Astrocyte of the hippocampus (primary cell): ENCODE results near the gene TBCK.

Experiments
- DNase-seq: peaks from one replicate; pipeline ENCODE4 v3.0.0; 2011; ENCODE audit warnings: low read depth, low spot score

The TBCK gene

DNA sequence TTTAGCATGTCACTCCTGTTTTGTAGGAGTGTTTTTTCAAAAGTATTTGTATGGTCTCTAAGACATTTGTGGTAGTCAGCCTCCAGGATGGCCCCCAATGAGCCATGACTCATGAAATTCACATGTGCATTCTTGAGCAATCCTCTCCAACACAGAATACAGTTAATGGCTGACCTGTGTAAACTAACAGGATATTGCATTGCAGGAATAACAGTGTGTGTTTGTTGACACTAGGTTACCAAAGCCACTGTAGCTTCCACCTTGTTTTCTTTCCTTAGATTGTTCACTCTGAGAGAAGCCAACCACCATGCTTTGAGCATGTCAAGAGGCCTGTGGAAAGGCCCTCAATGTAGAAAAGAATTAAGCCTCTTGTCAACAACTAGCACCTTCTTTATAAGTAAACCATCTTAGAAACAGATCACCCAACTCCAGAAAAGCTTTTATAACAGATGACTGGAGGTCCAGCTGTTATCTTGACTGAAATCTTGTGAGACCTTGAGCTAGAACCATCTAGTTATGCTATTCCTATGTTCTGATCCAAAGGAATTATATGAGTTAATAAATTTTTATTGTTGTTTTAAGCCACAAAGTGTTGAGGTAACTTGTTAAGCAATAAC, 28.5 kb downstream of the TBCK start:
- peak; percentile 59 for DNase-seq

DNA sequence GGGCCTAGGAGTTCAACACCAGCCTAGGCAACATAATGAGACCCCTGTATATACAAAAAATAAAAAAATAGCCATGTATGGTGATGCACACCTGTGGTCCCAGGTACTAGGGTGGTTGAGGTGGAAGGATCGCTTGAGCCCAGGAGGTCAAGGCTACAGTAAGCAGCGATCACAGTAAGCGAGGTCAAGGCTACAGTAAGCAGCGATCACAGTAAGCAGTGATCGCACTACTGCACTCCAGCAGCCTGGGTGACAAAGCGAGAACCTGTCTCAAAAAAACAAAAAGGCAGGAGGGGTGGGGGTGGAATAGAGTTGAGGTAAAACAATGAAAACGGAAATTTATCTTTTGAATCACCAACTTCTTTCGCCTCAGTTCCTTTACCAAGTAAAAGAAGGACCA, 29.4 kb downstream of the TBCK start:
- no peak for DNase-seq

DNA sequence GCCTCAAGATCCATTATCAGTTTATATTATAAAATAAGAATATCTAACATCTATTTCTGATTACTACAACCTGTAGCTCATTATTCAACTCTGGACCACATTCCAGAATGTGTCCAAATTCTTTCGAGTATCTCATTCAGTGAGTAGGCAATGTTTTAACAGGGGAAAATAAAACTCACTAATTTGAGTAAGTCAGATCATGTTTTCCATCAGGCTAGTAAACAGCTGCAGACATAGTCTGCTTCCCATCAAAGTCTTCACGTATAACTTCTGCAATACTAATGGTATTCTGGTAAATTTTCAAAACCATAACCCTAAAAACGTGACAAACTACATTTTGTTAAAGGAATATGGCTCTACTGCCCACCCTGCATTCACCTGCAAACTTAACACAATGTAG, 31.8 kb downstream of the TBCK start:
- no peak for DNase-seq

DNA sequence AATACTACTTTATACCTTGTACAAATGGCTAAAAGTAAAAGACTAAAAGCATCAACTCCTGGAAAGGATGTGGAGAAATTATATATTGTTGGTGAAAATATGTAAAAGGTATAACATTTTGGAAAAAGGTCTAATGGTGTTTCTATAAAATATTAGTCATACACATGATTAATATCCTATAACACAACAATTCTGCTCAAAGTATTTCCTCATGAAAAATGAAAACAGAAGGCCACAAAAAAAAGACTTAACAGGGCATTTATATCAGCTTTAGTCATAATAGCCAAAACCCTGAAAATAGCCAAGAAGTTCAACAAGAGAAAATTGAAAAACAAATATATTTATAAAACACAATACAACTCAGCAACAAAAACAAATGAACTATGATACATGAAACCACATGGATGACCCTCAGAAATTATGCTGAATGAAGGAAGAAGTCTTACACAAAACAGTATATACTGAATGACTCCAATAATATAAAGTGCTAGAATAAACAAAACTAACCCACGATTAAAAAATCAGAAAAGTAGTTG, 38.8 kb downstream of the TBCK start:
- DNase-seq = no peak

DNA sequence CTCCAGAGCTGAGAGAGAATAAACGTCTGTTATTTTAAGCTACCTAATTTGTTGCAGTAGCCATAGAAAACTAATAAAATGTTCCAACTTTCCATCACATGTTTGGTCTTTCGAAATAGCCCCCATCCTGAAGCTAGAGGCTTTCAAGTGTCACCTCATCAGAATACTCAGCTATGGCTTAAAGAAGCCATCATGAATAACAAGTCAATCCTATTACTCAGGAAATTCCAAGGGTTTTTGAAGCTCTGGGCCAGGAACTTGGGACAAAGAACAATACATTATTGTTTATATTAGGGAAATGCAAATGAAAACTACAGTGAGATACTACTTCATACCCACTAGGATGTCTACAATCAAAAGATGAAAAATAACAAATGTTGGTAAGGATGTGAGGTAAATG, 42.2 kb downstream of the TBCK start:
- DNase-seq = peak; percentile 39

DNA sequence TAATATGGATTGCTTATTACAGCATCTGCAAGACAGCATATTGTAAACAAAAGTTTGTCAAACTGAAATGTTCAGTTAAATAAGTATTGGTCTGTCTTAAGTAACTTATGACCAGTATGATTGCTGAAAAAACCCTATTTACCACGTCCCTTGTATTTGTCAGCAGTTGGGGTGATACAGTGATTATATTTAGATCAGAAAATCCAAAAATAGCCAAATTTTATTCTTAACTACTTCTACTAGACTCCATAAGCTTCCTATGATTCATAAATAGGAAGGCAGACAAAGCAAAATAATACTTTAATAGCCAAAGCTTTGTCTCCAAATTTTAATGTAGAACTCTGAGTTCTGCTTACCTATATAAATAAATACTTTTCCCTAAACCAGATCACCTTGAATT, 45.3 kb downstream of the TBCK start:
- no peak for DNase-seq

DNA sequence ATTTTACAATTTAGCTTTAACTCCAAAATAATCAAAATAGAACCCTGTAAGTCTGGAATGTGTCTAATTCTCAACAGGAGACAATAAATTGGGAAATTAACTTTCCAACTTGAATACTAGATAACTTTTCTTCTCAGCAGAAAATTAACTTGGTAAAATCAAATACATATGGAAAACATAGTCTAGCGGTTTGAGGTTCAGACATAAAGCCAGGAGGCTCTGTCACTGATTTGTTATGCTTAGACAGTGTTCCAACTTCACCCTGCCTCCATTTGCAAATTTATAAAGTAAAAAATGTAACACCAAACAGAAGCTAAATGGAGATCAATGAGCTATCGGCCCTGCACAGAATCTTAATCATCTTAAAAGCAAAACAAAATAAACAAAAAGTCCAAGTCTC, 46.3 kb downstream of the TBCK start:
- no peak for DNase-seq

DNA sequence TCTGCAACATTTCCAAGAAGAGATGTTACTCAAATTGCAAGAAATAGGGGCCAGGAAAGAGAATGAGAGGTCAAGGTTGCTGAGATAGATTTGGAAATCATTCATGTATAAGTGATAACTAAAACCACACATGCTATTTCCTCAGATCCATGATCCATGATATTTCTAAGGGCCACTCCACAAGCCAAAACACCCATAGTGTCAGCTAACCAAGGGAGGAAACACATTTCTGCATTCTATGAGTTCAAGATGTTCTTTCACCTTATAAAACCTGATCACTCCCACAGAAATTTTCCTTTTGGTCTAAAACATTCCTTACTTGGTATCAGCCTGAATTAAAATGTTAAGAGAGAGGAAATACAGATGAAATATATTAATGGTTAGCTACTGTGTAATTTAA, 47.2 kb downstream of the TBCK start:
- no peak for DNase-seq

DNA sequence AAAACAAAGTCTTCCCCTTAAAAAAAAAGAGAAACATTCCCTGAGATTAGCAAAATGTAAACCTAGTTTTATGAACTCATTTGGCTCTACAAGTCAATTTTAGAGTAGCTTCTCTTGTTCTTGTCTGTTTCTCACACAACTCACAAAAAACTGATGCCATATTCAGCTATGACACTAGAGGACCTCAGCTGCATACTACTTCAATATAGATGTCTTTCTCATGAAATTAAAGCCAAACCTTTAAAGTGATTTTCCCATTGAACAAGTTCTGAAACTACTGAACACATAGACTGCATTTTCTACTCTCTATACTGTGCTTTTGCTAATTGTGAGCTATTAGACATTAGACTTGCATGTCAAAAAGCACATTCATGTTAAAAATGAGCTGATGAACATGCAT, 49.8 kb downstream of the TBCK start:
- peak; percentile 53 for DNase-seq

DNA sequence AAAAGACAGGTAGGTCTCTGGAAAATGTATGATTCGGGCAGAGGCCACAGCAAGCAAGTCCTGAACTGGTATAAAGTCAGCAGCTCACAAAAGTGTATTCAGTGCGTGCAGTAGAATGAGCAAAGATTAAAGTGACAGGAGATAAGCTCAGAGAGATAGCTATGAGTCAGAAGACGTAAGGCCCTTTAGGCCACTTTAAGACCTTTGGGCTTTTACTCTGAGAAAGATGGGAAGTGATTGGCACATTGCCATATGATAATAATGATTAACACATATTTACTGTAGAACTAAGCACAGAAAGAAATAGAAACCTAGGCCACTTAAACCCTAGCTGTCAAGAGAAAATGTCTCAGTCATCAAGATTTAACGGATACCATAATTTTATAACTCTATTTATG, 51.7 kb downstream of the TBCK start:
- DNase-seq = no peak

DNA sequence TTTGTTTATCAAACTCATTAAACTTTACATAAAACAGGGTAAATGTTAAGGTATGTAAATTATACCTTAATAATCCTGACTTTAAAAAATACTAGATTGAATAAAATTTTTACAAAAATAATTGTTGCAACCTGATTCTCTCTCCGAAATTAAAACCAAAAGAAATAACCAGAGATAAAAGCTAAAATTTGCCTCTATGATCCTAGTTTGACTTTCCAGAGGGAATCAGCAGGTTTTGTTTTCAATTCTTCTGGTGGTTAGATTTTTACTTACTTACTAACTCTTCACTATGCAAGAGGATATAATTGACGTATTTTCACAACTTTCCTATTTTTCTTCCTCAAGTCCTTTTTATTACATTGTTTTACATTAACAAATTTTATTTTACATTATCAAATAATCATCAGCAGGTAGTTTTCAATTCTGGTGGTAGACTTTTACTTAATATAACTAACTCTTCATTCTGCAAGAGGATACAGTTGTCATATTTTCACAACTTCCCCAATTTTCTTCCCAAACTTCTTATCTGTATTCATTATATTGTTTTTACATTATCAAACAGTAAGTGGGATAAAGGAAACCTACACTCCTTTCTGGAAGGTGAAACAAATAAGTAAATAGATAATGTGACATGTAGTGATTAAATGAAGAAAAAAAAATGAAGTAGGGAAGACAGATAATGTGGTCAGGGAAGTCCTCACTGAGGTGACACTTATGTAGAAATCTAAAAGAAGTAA, 52.2 kb downstream of the TBCK start:
- DNase-seq = no peak

DNA sequence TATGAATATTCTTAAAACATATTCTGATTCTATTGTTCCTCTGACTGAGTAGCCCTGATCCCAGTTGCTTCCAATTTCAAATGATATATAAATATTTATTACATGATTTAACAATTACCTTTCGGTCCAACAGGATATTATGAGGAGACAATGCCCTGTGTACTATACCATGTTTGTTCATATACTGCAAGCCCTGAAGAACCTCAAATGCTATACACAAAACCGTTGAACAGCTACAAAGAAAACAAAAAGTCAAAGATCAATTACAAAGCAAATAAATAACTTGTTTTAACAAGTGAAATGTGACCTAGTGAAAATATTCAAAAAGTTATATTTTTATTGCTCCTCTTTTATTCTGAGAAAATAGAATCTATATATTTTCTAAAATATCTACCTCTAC, 54.0 kb downstream of the TBCK start:
- no peak for DNase-seq

DNA sequence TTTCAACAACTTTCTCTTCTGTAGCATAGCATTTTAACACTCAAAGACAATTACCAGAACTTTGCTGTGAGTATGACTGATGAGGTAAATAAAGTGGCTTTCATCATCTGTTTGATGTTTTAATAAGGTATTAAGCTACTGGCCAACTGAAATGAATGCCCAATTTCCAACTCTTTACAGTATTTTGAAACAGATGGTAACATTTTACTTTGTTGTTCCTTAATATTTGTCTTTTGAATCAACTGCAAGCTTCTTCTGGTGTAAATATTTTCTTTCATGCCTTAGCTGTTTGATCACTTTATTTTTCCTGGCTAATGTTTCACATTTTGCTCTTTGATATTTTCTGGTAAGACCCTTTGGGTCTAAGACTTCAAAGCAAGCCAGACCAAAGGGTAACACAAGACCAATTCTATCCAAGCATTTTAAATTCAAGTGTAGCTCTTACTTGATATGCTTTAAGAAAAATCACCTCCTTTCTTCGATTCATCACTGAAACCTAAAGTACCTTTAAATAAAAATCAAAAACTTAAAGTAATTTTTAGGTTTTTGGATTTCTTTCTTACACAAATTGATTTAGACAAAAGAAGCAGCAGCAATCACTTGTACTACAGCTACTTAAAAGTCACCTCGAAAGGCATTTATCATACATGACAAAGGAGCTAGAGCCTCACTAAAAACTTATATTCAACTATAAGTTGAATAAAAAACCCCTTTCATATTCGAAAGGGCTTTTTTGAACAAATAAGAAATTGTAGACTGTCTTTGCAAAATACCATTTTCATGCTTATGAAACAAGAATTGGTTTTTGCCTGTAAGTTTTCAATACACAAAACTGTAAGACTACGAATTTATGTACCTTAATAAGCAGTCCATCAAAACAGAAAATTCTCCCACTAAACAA, 57.6 kb downstream of the TBCK start:
- peak; percentile 48 for DNase-seq

DNA sequence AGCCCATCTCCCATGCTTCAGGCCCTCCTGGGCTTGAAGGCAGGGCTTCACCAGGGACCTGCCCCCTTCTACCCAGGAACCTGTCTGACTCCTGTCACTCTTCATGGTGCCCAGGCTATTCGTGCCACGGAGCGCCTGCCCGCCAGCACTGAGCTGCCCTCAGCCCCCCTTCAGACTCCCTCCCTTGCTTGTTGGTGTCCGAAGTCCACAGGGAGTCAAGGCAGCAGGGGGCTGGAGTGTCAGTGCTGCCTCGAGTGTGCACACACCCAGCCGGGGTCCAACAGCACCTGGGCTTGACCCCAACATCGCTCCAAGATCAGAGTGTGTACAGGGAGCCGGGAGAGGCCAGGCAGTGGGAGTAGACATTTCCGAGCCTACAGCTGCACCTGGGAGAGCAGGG, 59.8 kb downstream of the TBCK start:
- DNase-seq = no peak

DNA sequence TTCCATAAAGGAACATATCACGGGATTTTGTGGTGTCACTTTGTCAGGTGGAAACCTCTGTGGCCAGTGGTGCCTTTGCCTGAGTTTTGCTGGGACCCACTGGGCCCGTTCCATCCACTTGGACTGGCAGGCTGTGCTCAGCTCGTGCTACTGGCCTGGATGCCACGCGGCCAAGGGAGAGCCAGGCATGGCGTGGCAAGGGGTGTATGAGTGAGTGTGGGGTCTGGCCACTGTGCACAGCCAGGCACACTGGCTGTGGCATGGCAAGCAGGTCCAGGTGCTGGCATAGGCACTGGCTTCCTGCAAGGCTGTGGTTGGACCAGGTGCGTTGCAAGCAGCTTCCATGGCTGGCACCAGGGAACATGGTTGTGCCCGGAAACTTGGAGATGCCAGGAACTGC, 60.8 kb downstream of the TBCK start:
- no peak for DNase-seq

DNA sequence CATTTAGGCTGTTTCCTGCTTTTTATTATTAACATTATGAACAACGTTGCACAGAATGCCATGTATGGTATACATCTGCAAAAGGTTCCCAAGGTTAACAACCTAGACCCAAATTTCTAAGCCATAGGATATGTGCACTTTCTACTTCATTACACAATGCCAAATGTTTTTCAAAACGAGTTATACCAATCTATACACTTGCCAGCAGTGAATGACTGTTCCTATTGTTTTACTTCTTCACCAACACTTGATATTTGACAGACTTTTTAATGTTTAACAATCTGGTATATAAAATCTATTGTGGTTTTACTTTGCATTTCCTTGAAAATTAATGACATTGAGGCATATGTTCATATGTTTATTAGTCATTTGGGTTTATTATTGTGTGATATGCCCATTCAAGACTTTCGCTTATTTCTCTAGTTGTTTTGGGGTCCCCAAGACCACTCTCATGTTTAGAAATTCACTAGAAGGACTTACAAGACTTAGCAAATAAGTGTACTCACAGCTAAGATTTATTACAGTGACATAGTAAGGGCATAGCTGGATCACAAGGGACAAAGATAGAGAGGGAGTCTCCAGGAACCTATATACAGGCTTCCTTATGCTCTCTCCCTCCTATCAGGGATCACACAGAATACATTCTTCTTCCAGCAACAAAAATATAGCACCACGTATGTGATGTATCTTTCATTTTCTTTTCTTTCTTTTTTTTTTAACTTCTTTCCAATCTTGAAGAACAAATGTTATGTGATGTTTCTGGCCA, 62.5 kb downstream of the TBCK start:
- DNase-seq = no peak

DNA sequence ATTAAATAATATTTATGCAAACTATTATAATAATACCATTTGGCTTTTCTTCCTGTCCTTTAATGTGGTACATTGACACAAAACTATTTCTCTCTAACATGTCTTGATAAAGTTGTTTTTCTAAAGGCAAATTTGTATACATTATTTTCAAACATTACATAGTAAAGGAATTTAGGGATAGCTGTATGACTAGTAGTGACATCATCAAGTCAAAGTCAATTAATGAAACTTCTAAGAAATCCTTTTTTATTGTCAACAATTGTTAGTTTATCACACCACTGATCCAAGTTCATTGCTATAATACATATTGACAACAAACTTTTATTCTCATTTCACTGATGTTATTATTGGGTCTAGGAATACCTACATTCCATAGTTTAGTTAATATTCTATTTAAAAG, 68.4 kb downstream of the TBCK start:
- no peak for DNase-seq

DNA sequence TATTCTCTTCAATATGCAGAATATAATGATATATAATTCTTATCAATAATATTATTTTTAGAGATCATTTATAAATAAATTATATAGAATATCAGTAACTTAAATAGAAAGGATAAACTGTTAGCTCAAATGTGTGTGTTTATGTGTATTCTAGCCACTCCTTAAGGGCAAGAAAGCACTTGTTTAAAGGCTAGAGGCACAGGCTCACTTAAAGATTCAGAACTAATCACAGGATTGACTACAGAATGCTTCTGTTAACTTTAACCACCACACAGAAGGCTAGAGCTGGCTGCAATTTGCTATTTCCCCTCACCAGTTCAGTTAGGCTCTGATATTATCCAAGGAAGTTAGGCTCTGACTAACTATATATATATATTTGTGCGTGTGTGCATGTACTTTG, 69.6 kb downstream of the TBCK start:
- DNase-seq = no peak

DNA sequence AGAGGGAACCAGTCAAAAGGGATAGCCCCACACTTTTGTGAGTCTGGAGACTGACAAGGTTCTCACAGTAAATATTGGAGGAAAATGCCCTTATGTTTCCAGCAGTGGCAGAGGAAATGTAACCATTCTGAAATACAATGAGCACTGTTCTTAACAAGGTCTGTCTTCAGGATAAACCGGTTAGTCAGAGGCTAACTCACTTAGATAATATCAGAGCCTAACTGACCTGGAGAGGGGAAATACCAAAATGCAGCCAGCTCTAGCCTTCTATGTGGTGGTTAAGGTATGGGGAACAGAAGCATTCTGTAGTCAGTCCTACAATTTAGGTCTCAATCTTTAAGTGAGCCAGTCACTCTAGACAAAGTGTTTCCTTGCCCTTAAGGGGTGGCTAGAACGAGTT, 70.8 kb downstream of the TBCK start:
- DNase-seq = no peak

DNA sequence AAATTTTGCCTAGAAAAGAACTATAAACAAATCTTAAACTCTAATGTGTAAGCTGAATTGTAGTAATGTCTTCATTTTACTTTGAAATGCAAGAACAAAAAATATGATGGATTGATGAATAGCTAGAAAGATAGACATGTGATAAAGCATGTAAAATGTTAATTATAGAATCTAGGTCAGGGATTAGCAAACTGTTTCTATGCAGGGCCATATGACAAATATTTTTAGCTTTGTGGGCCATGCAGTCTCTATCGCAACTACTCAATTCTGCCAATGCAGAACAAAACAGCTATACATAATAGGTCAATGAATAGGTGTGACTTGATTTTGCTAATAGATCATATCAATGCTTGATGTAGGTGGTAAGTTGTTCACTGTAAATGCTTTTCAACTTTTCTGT, 75.3 kb downstream of the TBCK start:
- DNase-seq = no peak

DNA sequence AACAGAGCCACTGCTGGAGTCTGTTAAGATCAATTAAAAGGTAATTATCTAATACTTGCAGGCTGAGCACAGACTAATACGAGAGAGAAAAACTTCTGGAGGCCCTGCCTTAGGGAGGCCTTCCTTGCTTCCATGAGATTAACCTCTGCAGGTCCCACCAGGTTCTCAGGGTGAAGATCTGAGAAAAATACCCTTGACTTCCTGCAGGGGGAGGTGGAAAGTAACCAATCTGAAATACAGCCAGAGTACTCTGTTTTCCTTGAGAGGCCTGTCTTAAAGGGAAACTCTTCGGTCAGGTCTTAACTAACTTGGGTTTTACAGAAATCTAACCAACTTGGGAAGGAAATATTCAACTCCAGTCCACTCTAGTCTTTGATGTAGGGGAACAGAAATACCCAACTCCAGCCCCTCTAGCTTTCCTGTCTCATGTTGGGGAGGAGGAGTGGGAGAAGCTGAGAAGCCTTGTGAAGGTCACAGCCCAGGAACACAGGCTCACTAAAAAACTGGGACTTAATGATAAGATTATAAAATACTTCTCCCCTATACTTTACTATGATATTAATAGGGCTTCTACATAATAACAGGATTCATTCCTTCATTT, 77.1 kb downstream of the TBCK start:
- peak; percentile 34 for DNase-seq
